Lower leg skin (tissue), 4 donors: ENCODE data around the gene MAP3K19. TPM values are rescaled to one million over a fixed set of nuclear protein-coding genes. Genes with fewer than 3 reads are reported as not detected.

ENCODE experiments used
- DNase-seq, 2 donors: peaks; one replicate each; pipeline ENCODE4 v3.0.0-alpha.2; 2019; ENCODE audit warnings: low spot score in 2 of 2
- H3K4me3 ChIP-seq: fragments of 200-600 bp; sonication (generic); 2 replicates; pipeline ENCODE4 v1.5.1; 2017; ENCODE audit warnings: mild to moderate bottlenecking, low read depth; ENCODE audit not compliant: poor library complexity, severe bottlenecking
- POLR2A ChIP-seq, 2 donors: fragments of 450-650 bp; IDR thresholded peaks; one replicate each; pipeline ENCODE4 v1.6.1; 2016 to 2017; ENCODE audit warnings: antibody characterized with exemption in 2 of 2, mild to moderate bottlenecking in 1 of 2, moderate library complexity in 1 of 2
- WGBS, 2 donors: methylation state at CpG; one replicate each; pipeline ENCODE4 v1.1.5; 2018; 5-methylcytosine and 5-hydroxymethylcytosine counted together
- intact Hi-C: fragments of 100-400 bp; cut with DNase I; formaldehyde crosslinking; loops from one replicate; pipeline ENCODE4 v1.15.0; 2023; ENCODE audit warnings: low total_unique reads
- total RNA-seq, 4 donors: library from RNA; depleted of rRNA; stranded (reverse); fragments of >200 nt; gene quantifications; one replicate each; pipeline ENCODE4 v1.1.0, GENCODE V29; 2016
- TF ChIP-seq, protein P1 (sequence below), 3 donors: fragments of 450-650 bp; IDR thresholded peaks; one replicate each; pipeline ENCODE4 v1.5.1; 2016; ENCODE audit warnings: antibody characterized with exemption in 3 of 3, mild to moderate bottlenecking in 3 of 3, moderate library complexity in 2 of 3

Gene MAP3K19
- total RNA-seq, 4 donors from 2014 or later = not detected

DNA sequence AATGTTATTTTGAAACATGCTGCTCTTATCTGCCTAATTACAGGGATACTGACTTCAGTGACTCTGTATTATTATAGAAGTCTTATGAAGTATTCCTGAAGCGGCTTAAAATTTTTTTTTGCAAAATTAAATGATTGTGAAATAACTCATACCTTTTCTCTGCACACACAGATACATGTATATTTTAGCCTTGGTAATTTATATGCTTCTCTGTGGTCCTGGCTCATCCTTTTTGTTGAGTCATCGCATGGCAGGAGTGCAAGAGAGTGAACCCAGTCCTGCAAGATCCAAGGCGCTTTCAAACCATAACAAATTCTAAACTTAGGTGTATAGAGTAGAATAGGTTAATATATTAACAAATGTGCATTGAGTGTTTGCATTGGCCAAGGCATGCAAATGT, 120.1 kb downstream of the MAP3K19 start:
- WGBS, 2 donors = 53 to 65% methylated on average over 3 of the region's 3 CpGs
- H3K4me3 ChIP-seq = no peak overlapping the region
- intact Hi-C loops = no loop called here
- no peak for DNase-seq
- TF ChIP-seq POLR2A (IDR thresholded peaks at IDR 0.05) = no peak
- TF ChIP-seq, protein P1, sequence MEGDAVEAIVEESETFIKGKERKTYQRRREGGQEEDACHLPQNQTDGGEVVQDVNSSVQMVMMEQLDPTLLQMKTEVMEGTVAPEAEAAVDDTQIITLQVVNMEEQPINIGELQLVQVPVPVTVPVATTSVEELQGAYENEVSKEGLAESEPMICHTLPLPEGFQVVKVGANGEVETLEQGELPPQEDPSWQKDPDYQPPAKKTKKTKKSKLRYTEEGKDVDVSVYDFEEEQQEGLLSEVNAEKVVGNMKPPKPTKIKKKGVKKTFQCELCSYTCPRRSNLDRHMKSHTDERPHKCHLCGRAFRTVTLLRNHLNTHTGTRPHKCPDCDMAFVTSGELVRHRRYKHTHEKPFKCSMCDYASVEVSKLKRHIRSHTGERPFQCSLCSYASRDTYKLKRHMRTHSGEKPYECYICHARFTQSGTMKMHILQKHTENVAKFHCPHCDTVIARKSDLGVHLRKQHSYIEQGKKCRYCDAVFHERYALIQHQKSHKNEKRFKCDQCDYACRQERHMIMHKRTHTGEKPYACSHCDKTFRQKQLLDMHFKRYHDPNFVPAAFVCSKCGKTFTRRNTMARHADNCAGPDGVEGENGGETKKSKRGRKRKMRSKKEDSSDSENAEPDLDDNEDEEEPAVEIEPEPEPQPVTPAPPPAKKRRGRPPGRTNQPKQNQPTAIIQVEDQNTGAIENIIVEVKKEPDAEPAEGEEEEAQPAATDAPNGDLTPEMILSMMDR (IDR thresholded peaks at IDR 0.05) = no peak

- no peak for DNase-seq
- TF ChIP-seq, protein P1 (IDR thresholded peaks at IDR 0.05) = no peak
- no peak for TF ChIP-seq POLR2A (IDR thresholded peaks at IDR 0.05)
- intact Hi-C loops = no loop called here
- H3K4me3 ChIP-seq = no peak overlapping the region
- 73 to 75% methylated on average over 3 of the region's 3 CpGs for WGBS, 2 donors
Observed at GRCh38 chr2:134926231-134926931, 120.9 kb downstream of the MAP3K19 start.

- 96 to 97% methylated on average over 1 of the region's 1 CpG for WGBS, 2 donors
- TF ChIP-seq, protein P1 (IDR thresholded peaks at IDR 0.05) = no peak
- TF ChIP-seq POLR2A (IDR thresholded peaks at IDR 0.05) = no peak
- intact Hi-C loops = no loop called here
- H3K4me3 ChIP-seq = no peak overlapping the region
- no peak for DNase-seq
Observed at GRCh38 chr2:134924912-134925311, 122.3 kb downstream of the MAP3K19 start.

DNA sequence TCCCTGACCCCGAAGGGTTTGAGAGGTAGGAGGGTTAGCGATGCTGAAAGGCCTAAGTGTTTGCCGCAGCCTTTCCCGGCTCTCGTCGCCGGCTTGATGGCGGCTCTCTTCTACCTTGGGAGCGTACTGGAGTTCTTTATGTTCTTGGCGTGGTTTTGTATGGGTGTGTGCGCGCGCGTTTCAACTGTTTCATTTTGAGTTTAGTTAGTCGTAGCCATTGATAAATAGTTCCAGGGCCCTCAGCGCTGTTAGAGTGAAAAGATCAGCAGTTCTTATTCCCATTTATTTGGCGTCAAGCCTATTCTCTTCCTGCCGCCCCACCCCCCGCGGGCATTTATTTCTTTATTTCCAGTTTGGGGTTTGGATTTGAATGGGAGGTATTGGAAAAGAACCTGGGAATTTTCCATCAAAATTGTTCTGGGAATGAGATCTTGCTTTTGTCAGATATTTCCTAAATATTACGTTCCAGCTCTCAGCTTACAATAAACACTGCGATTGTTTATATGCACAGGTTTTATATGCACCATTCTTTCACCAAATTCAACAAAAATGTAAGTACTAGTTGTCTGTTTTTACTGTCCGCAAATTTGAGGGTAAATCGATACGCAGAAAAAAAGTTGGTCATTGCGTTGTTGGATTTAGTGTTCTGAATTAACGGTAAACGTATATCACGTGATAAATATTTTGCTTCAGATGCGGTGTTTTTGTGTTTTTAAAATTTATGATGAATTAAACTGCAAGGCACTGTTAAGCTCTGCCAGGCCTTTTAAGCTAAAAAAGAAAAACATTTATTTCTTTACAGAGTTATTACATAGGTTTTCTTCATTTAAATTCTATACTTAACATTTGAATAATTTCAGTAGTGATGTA, 127.7 kb downstream of the MAP3K19 start:
- intact Hi-C loops = no loop called here
- DNase-seq = peak in 1 of 2 donors; percentile 49
- TF ChIP-seq, protein P1 (IDR thresholded peaks at IDR 0.05) = no peak
- no peak for TF ChIP-seq POLR2A (IDR thresholded peaks at IDR 0.05)
- 2% methylated on average over 30 of the region's 30 CpGs for WGBS, 2 donors
- H3K4me3 ChIP-seq = peak overlapping the region; percentile 88

- 0% methylated on average over 76 to 80 of the region's 83 CpGs for WGBS, 2 donors
- intact Hi-C loops = no loop called here
- TF ChIP-seq, protein P1 (IDR thresholded peaks at IDR 0.05) = peak in 1 of 3 donors; percentile 34
- TF ChIP-seq POLR2A (IDR thresholded peaks at IDR 0.05) = no peak
Observed at GRCh38 chr2:134918526-134919340, 128.5 kb downstream of the MAP3K19 start, which contains the start of gene CCNT2. CCNT2 (plus strand) TSS chr2:134918822; CDS start chr2:134918855, 33 bp downstream.

More at GRCh38 chr2:134918526-134919340, 128.5 kb downstream of the MAP3K19 start, which contains the start of gene CCNT2:
- peak; percentile 99 to 100 for DNase-seq
- peak within 1 kb of the TSS; percentile 88 for H3K4me3 ChIP-seq
